PC-3 (cell line): ENCODE measurements around the gene UNC93B1.

Experiments used
- CTCF ChIP-seq: fragments of 300-600 bp; sonication (generic); conservative IDR thresholded peaks from 2 replicates; pipeline ENCODE4 v1.5.1; 2017; ENCODE audit warnings: antibody characterized with exemption, low read depth, mild to moderate bottlenecking, low read length
- EZH2 ChIP-seq: fragments of 300-600 bp; sonication (generic); IDR thresholded peaks from one replicate; pipeline ENCODE4 v1.6.1; 2017; ENCODE audit warnings: antibody characterized with exemption, mild to moderate bottlenecking, low read length; ENCODE audit not compliant: unreplicated experiment

GRCh38 chr11:68038718-68039525 lies 35.0 kb upstream of the UNC93B1 start, which contains the start of gene TCIRG1:
- TF ChIP-seq EZH2, result no peak
- TF ChIP-seq CTCF, result no peak
